ENCODE data around the gene R3HDM4. TPM values are rescaled to one million over a fixed set of nuclear protein-coding genes. Genes with fewer than 3 reads are reported as not detected.
"Not testable (repeated sequence)": the region's sequence is repeated elsewhere in the genome, so short reads cannot be mapped to it uniquely, and the experiment has no call there.

The R3HDM4 gene
- total and polyA plus RNA-seq, 10 donors: 41.0 to 175 (median 89.1) TPM

DNA sequence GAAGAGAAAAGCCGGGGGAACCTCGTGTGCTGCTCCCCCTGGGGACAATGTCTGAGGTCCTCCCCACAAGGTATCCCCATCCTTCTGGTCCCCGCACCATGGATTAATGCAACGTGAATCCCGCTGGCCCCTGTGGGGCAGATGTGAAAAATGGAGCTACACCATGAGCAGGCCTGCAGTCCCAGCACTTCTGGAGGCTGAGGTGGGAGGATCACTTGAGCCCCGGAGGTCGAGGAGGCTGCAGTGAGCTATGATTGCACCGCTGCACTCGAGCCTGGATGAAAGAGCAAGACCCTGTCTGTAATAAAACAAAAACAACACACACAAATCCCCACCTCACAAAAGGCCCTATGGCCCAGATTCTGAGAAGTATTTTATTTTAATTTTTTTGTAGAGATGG is 54.7 kb downstream of the R3HDM4 start:
- intact Hi-C loops (cut with DNase I; ENCODE audit: low total_unique reads): loop anchor here (10.0 kb wide), 1 partner anchor 83 kb away; no protein-coding TSS in a partner anchor
- Histone ChIP-seq H3K36me3 (no peaks in the 10 kb centered on the region), H3K27ac (peak overlapping the region in 1 of 8 donors; percentile 73), H3K27me3 (replicated peaks in 1 of 7) (peaks cover 0 to 78% (median 21%) of the 10 kb centered on the region in 7 donors), H3K4me3 (no peak overlapping the region), H3K4me1 (peaks cover 7 to 57% (median 38%) of the 10 kb centered on the region in 6 donors), H3K9me3 (no peaks in the 10 kb centered on the region)
- no peak for DNase-seq
- WGBS, 5 donors: 76 to 81% (median 79%) methylated on average over 9 of the region's 9 CpGs
- TF ChIP-seq POLR2A (IDR thresholded peaks at IDR 0.05): no peak
- TF ChIP-seq, protein P1, sequence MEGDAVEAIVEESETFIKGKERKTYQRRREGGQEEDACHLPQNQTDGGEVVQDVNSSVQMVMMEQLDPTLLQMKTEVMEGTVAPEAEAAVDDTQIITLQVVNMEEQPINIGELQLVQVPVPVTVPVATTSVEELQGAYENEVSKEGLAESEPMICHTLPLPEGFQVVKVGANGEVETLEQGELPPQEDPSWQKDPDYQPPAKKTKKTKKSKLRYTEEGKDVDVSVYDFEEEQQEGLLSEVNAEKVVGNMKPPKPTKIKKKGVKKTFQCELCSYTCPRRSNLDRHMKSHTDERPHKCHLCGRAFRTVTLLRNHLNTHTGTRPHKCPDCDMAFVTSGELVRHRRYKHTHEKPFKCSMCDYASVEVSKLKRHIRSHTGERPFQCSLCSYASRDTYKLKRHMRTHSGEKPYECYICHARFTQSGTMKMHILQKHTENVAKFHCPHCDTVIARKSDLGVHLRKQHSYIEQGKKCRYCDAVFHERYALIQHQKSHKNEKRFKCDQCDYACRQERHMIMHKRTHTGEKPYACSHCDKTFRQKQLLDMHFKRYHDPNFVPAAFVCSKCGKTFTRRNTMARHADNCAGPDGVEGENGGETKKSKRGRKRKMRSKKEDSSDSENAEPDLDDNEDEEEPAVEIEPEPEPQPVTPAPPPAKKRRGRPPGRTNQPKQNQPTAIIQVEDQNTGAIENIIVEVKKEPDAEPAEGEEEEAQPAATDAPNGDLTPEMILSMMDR (IDR thresholded peaks at IDR 0.05 in 8 of 11, conservative IDR thresholded peaks at IDR 0.05 in 3 of 11): no peak
- TF ChIP-seq POLR2AphosphoS5 (IDR thresholded peaks at IDR 0.05): no peak

DNA sequence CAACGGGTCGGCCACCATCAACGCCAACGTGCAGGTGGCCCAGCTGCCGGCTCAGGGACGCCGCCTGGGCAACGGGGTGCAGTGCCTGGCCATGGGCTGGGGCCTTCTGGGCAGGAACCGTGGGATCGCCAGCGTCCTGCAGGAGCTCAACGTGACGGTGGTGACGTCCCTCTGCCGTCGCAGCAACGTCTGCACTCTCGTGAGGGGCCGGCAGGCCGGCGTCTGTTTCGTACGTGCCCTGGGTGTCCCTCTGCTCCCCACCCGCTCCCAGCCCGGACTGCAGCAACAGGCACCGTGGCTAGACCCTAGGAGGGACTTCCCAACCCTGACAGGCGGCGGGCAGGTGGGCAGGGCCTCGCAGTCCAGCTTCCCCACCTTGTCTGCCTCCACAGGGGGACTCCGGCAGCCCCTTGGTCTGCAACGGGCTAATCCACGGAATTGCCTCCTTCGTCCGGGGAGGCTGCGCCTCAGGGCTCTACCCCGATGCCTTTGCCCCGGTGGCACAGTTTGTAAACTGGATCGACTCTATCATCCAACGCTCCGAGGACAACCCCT is 57.4 kb downstream of the R3HDM4 start:
- no peaks in the 10 kb centered on the region for H3K9me3 ChIP-seq
- intact Hi-C loops (cut with DNase I; ENCODE audit: low total_unique reads): loop anchor here (10.0 kb wide), 1 partner anchor 81 kb away; no protein-coding TSS in a partner anchor
- peaks cover 0 to 59% (median 30%) of the 10 kb centered on the region in 6 donors for H3K4me1 ChIP-seq
- H3K36me3 ChIP-seq: no peaks in the 10 kb centered on the region
- WGBS, 5 donors: 62 to 83% (median 76%) methylated on average over 9 to 40 of the region's 40 CpGs
- H3K27ac ChIP-seq: no peak overlapping the region
- H3K27me3 ChIP-seq (replicated peaks in 1 of 7): peaks cover 0 to 78% (median 37%) of the 10 kb centered on the region in 7 donors
- H3K4me3 ChIP-seq: no peak overlapping the region
- TF ChIP-seq, protein P1 (IDR thresholded peaks at IDR 0.05 in 8 of 11, conservative IDR thresholded peaks at IDR 0.05 in 3 of 11): no peak
- TF ChIP-seq POLR2A (IDR thresholded peaks at IDR 0.05) (no peak), POLR2AphosphoS5 (IDR thresholded peaks at IDR 0.05) (no peak)
- DNase-seq: no peak

- peaks cover 0 to 59% (median 29%) of the 10 kb centered on the region in 6 donors for H3K4me1 ChIP-seq
- no peak for DNase-seq
- WGBS, 5 donors: 76 to 90% (median 82%) methylated on average over 9 to 12 of the region's 12 CpGs
- H3K4me3 ChIP-seq: no peak overlapping the region
- no peaks in the 10 kb centered on the region for H3K9me3 ChIP-seq
- H3K27me3 ChIP-seq (replicated peaks in 1 of 7): peaks cover 0 to 78% (median 32%) of the 10 kb centered on the region in 7 donors
- TF ChIP-seq POLR2AphosphoS5 (IDR thresholded peaks at IDR 0.05): no peak
- TF ChIP-seq, protein P1 (IDR thresholded peaks at IDR 0.05 in 8 of 11, conservative IDR thresholded peaks at IDR 0.05 in 3 of 11): no peak
- TF ChIP-seq POLR2A (IDR thresholded peaks at IDR 0.05): no peak
- H3K27ac ChIP-seq: no peak overlapping the region
- intact Hi-C loops (cut with DNase I; ENCODE audit: low total_unique reads): loop anchor here (10.0 kb wide), 1 partner anchor 80 kb away; no protein-coding TSS in a partner anchor
- H3K36me3 ChIP-seq: no peaks in the 10 kb centered on the region
Observed at GRCh38 chr19:855142-855541, 57.9 kb downstream of the R3HDM4 start.

DNA sequence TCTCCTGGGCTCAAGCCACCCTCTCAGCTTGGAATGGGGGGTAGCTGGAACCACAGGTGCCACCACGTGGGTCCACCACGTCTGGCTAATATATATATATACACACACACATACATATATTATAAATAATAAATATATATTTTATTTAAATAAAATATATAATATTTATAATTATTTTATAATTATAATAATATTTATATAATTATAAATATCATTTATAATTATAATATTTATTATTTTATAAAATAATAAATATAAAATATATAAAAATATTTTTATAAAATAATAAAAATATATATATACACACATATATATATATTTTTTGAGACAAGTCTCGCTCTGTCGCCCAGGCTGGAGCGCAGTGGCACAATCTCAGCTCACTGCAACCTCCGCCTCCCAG is 58.5 kb downstream of the R3HDM4 start:
- 60 to 74% (median 68%) methylated on average over 6 of the region's 6 CpGs for WGBS, 5 donors
- intact Hi-C loops (cut with DNase I; ENCODE audit: low total_unique reads): loop anchor here (10.0 kb wide), 1 partner anchor 80 kb away; no protein-coding TSS in a partner anchor
- Histone ChIP-seq H3K27ac (no peak overlapping the region), H3K4me3 (no peak overlapping the region), H3K27me3 (replicated peaks in 1 of 7) (peaks cover 0 to 78% (median 29%) of the 10 kb centered on the region in 7 donors), H3K9me3 (no peaks in the 10 kb centered on the region), H3K36me3 (no peaks in the 10 kb centered on the region), H3K4me1 (peaks cover 0 to 55% (median 24%) of the 10 kb centered on the region in 6 donors)
- DNase-seq: no peak
- TF ChIP-seq, protein P1 (IDR thresholded peaks at IDR 0.05 in 8 of 11, conservative IDR thresholded peaks at IDR 0.05 in 3 of 11): no peak
- TF ChIP-seq POLR2AphosphoS5 (IDR thresholded peaks at IDR 0.05) (no peak), POLR2A (IDR thresholded peaks at IDR 0.05) (no peak)

DNA sequence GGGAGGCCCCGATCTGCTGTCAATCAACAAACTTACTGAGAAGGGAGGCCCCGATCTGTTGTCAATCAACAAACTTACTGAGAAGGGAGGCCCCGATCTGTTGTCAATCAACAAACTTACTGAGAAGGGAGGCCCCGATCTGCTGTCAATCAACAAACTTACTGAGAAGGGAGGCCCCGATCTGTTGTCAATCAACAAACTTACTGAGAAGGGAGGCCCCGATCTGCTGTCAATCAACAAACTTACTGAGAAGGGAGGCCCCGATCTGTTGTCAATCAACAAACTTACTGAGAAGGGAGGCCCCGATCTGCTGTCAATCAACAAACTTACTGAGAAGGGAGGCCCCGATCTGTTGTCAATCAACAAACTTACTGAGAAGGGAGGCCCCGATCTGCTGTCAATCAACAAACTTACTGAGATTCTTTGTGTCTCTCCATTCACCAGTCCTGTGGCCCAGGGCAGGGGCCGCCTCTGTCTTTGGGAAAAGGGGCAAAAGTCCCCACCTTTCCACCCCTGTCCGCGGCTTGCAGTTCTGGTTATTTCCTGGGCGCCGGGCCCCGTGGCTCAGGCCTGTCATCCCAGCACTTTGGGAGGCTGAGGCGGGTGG is 59.3 kb downstream of the R3HDM4 start:
- not testable (repeated sequence) for H3K36me3 ChIP-seq, DNase-seq, H3K27ac ChIP-seq, H3K9me3 ChIP-seq, H3K4me3 ChIP-seq
- peaks cover 0 to 78% (median 29%) of the 10 kb centered on the region in 7 donors for H3K27me3 ChIP-seq (replicated peaks in 1 of 7)
- WGBS, 5 donors: 53 to 81% (median 63%) methylated on average over 9 to 12 of the region's 17 CpGs
- peaks cover 0 to 48% (median 22%) of the 10 kb centered on the region in 6 donors for H3K4me1 ChIP-seq
- intact Hi-C loops (cut with DNase I; ENCODE audit: low total_unique reads): loop anchor here (10.0 kb wide), 1 partner anchor 79 kb away; no protein-coding TSS in a partner anchor
